Liver (tissue), 9 donors: ENCODE data around the gene PRKD3. TPM values are rescaled to one million over a fixed set of nuclear protein-coding genes. Genes with fewer than 3 reads are reported as not detected.

Source experiments
- DNase-seq: peaks from one replicate; pipeline ENCODE4 v3.0.0-alpha.2; 2017; ENCODE audit warnings: low spot score
- H3K27ac ChIP-seq, 2 donors: one replicate each; pipeline ENCODE4 v1.7.0; 2013; ENCODE audit warnings: inconsistent platforms in 2 of 2, low read length in 2 of 2, control low read depth in 1 of 2, low read depth in 1 of 2, mild to moderate bottlenecking in 1 of 2
- H3K27me3 ChIP-seq, 4 donors: one replicate each; pipeline versions ENCODE4 v1.6.1 to v1.7.0; 2013; ENCODE audit warnings: low read length in 3 of 4, inconsistent platforms in 1 of 4, mild to moderate bottlenecking in 1 of 4, moderate library complexity in 1 of 4; ENCODE audit not compliant: control insufficient read depth in 4 of 4, insufficient read depth in 4 of 4
- H3K36me3 ChIP-seq, 4 donors: one replicate each; pipeline versions ENCODE4 v1.6.1 to v1.7.0; 2013; ENCODE audit warnings: low read length in 3 of 4, mild to moderate bottlenecking in 3 of 4, low read depth in 1 of 4, moderate library complexity in 1 of 4; ENCODE audit not compliant: control insufficient read depth in 4 of 4, insufficient read depth in 3 of 4
- H3K4me1 ChIP-seq, 4 donors: one replicate each; pipeline versions ENCODE4 v1.6.1 to v1.7.0; 2013; ENCODE audit warnings: low read length in 3 of 4, mild to moderate bottlenecking in 3 of 4, moderate library complexity in 1 of 4; ENCODE audit not compliant: control insufficient read depth in 4 of 4, insufficient read depth in 4 of 4
- H3K4me3 ChIP-seq, 3 donors: one replicate each; pipeline versions ENCODE4 v1.6.1 to v1.7.0; 2013; ENCODE audit warnings: low read length in 3 of 3, control low read depth in 1 of 3, low read depth in 1 of 3, mild to moderate bottlenecking in 1 of 3
- H3K9ac ChIP-seq, 2 donors: one replicate each; pipeline ENCODE4 v1.7.0; 2013; ENCODE audit warnings: low read length in 2 of 2, mild to moderate bottlenecking in 2 of 2, moderate library complexity in 2 of 2, control low read depth in 1 of 2, low read depth in 1 of 2
- H3K9me3 ChIP-seq, 4 donors: one replicate each; pipeline versions ENCODE4 v1.6.1 to v1.7.0; 2013; ENCODE audit warnings: low read length in 3 of 4; ENCODE audit not compliant: control insufficient read depth in 4 of 4
- ATF3 ChIP-seq: IDR thresholded peaks from 2 replicates; pipeline ENCODE4 v1.6.1; 2016; ENCODE audit warnings: antibody characterized with exemption
- CTCF ChIP-seq: fragments of 150-350 bp; IDR thresholded peaks from 2 replicates; pipeline ENCODE4 v1.5.1; 2017; ENCODE audit warnings: improper control_type of control experiment, low read depth, low read length; ENCODE audit not compliant: missing input control
- EGR1 ChIP-seq, 2 donors: IDR thresholded peaks; 2 replicates each; pipeline ENCODE4 v1.6.1; 2016 to 2018; ENCODE audit warnings: antibody characterized with exemption in 2 of 2, low read depth in 2 of 2
- FOXA1 ChIP-seq: IDR thresholded peaks from 2 replicates; pipeline ENCODE4 v1.6.1; 2016; ENCODE audit warnings: antibody characterized with exemption
- FOXA2 ChIP-seq: IDR thresholded peaks from 2 replicates; pipeline ENCODE4 v1.6.1; 2016; ENCODE audit warnings: antibody characterized with exemption
- GABPA ChIP-seq, 2 donors: IDR thresholded peaks in 1 of 2; conservative IDR thresholded peaks in 1 of 2; 2 replicates each; pipeline ENCODE4 v1.6.1; 2016; ENCODE audit warnings: antibody characterized with exemption in 2 of 2, mild to moderate bottlenecking in 1 of 2, moderate library complexity in 1 of 2
- HNF4A ChIP-seq, 2 donors: conservative IDR thresholded peaks; 2 replicates each; pipeline ENCODE4 v1.6.1; 2016; ENCODE audit warnings: antibody characterized with exemption in 2 of 2, mild to moderate bottlenecking in 2 of 2
- HNF4G ChIP-seq: IDR thresholded peaks from 2 replicates; pipeline ENCODE4 v1.6.1; 2016; ENCODE audit warnings: antibody characterized with exemption
- JUND ChIP-seq, 2 donors: IDR thresholded peaks; 2 replicates each; pipeline ENCODE4 v1.6.1; 2016; ENCODE audit warnings: antibody characterized with exemption in 2 of 2
- MAX ChIP-seq: IDR thresholded peaks from 2 replicates; pipeline ENCODE4 v1.6.1; 2016; ENCODE audit warnings: antibody characterized with exemption
- NR2F2 ChIP-seq: IDR thresholded peaks from 2 replicates; pipeline ENCODE4 v1.6.1; 2016; ENCODE audit warnings: antibody characterized with exemption
- RAD21 ChIP-seq, 2 donors: IDR thresholded peaks; 2 replicates each; pipeline ENCODE4 v1.6.1; 2016; ENCODE audit warnings: antibody characterized with exemption in 2 of 2, mild to moderate bottlenecking in 2 of 2
- REST ChIP-seq: IDR thresholded peaks from 2 replicates; pipeline ENCODE4 v1.6.1; 2016; ENCODE audit warnings: antibody characterized with exemption, mild to moderate bottlenecking
- RXRA ChIP-seq, 2 donors: IDR thresholded peaks; 2 replicates each; pipeline ENCODE4 v1.6.1; 2017 to 2018; ENCODE audit warnings: antibody characterized with exemption in 2 of 2, mild to moderate bottlenecking in 1 of 2
- SP1 ChIP-seq: IDR thresholded peaks from 2 replicates; pipeline ENCODE4 v1.6.1; 2018; ENCODE audit warnings: antibody characterized with exemption, mild to moderate bottlenecking
- TAF1 ChIP-seq: conservative IDR thresholded peaks from 2 replicates; pipeline ENCODE4 v1.6.1; 2016; ENCODE audit warnings: antibody characterized with exemption, mild to moderate bottlenecking
- YY1 ChIP-seq: IDR thresholded peaks from 2 replicates; pipeline ENCODE4 v1.6.1; 2016; ENCODE audit warnings: antibody characterized with exemption, mild to moderate bottlenecking
- ZBTB33 ChIP-seq: IDR thresholded peaks from 2 replicates; pipeline ENCODE4 v1.6.1; 2016; ENCODE audit warnings: antibody characterized with exemption
- WGBS: extraction: QIAGEN DNeasy Blood & Tissue Kit; methylation state at CpG from one replicate; pipeline ENCODE4 v1.1.7; 2013; 5-methylcytosine and 5-hydroxymethylcytosine counted together
- polyA plus RNA-seq, 2 donors: library from polyadenylated mRNA; stranded (reverse) in 1 of 2; unstranded in 1 of 2; fragments of 200-250 nt in 1 of 2; fragments of >200 nt in 1 of 2; fragmentation: Nextera tagmentation in 1 of 2; extraction: Ambion mirVana in 1 of 2; gene quantifications; one replicate each; pipeline versions ENCODE4 v1.2.1 to v1.2.3, GENCODE V29; 2013 to 2015
- total RNA-seq, 2 donors: library from RNA; depleted of rRNA; stranded (reverse); fragments of >200 nt; gene quantifications; one replicate each; pipeline ENCODE4 v1.2.3, GENCODE V29; 2014
- donor health status: healthy.
- donor health status: healthy.
- donor health status: healthy.
- donor health status: healthy.
- donor health status: healthy.

The PRKD3 gene
- total and polyA plus RNA-seq, 4 donors = 4.4 to 19.7 (median 8.1) TPM

- H3K27ac ChIP-seq = no peak overlapping the region
- no peak overlapping the region for H3K4me3 ChIP-seq
- TF ChIP-seq EGR1 (IDR thresholded peaks at IDR 0.05; ENCODE audit: low read depth in 2 of 2) = no peak
- no peak for TF ChIP-seq ZBTB33
- no peak for TF ChIP-seq FOXA1
- no peak for TF ChIP-seq MAX
- no peak for TF ChIP-seq YY1
- no peak for TF ChIP-seq RXRA (IDR thresholded peaks at IDR 0.05)
- TF ChIP-seq CTCF = no peak
- TF ChIP-seq TAF1 = no peak
- TF ChIP-seq RAD21 (IDR thresholded peaks at IDR 0.05) = no peak
- no peaks in the 10 kb centered on the region for H3K36me3 ChIP-seq
- 95% methylated on average over 6 of the region's 6 CpGs for WGBS
- H3K9ac ChIP-seq = no peak overlapping the region
- H3K9me3 ChIP-seq = no peaks in the 10 kb centered on the region
- no peaks in the 10 kb centered on the region for H3K4me1 ChIP-seq
- H3K27me3 ChIP-seq = no peaks in the 10 kb centered on the region
- no peak for DNase-seq
Observed at GRCh38 chr2:37364351-37364750, 39.7 kb upstream of the PRKD3 start.

GRCh38 chr2:37361994-37362698 lies 37.5 kb upstream of the PRKD3 start:
- H3K4me1 ChIP-seq = no peaks in the 10 kb centered on the region
- no peak overlapping the region for H3K4me3 ChIP-seq
- no peak for DNase-seq
- TF ChIP-seq ATF3 (no peak), EGR1 (IDR thresholded peaks at IDR 0.05; ENCODE audit: low read depth in 2 of 2) (no peak), HNF4G (no peak), FOXA2 (no peak), JUND (IDR thresholded peaks at IDR 0.05) (no peak), NR2F2 (no peak), RAD21 (IDR thresholded peaks at IDR 0.05) (no peak), YY1 (no peak), RXRA (IDR thresholded peaks at IDR 0.05) (no peak), ZBTB33 (no peak), SP1 (no peak), FOXA1 (no peak), REST (no peak), MAX (no peak), CTCF (no peak), HNF4A (conservative IDR thresholded peaks at IDR 0.05) (no peak), GABPA (IDR thresholded peaks at IDR 0.05 in 1 of 2, conservative IDR thresholded peaks at IDR 0.05 in 1 of 2) (no peak)
- H3K9me3 ChIP-seq = no peaks in the 10 kb centered on the region
- WGBS = 86% methylated on average over 9 of the region's 9 CpGs
- no peak overlapping the region for H3K27ac ChIP-seq
- no peaks in the 10 kb centered on the region for H3K27me3 ChIP-seq
- H3K36me3 ChIP-seq = no peaks in the 10 kb centered on the region
- no peak overlapping the region for H3K9ac ChIP-seq
